Lower leg skin (tissue), 3 donors: ENCODE measurements around the gene NCAM1.

ENCODE experiments used
- POLR2A ChIP-seq, 2 donors: fragments of 450-650 bp; IDR thresholded peaks; one replicate each; pipeline ENCODE4 v1.6.1; 2016 to 2017; ENCODE audit warnings: antibody characterized with exemption in 2 of 2, mild to moderate bottlenecking in 1 of 2, moderate library complexity in 1 of 2
- TF ChIP-seq, protein P1 (sequence below), 3 donors: fragments of 450-650 bp; IDR thresholded peaks; one replicate each; pipeline ENCODE4 v1.5.1; 2016; ENCODE audit warnings: antibody characterized with exemption in 3 of 3, mild to moderate bottlenecking in 3 of 3, moderate library complexity in 2 of 3

DNA sequence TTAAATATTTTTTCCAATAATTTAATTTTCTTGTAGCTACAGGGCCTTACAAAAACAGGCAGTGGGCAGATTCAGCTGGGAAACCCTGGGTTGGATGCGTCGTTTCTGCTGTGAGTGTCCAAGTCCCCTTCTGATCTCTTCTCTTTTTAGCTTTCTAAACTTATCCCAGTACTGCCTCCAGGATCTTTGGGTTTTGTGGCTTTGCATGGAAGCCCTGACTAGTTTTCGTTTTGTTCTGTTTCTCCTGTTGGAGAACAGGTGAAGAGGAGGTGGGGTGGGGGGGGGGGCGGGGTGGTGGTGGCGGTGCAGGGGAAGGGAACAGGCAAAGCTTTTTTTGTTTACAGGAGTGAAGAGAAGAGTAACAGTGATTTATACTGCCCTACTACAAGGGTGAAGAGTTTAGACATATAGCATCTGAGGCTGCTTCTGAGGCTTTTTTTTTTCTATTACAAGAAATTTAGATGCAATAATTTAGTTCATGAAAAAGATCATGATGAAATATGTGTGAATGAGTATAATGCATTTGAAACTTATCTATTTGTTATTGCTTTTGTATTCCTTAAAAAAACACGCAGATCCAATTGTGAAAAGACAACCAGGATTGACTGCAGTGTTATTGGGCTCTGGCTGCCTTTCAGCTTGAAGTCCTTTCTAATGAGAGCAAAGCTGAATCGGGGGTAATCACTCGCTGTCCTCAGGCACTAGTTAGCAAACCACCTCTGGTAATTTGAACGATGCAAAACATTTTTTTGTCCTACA is 142.9 kb downstream of the NCAM1 start:
- TF ChIP-seq, protein P1, sequence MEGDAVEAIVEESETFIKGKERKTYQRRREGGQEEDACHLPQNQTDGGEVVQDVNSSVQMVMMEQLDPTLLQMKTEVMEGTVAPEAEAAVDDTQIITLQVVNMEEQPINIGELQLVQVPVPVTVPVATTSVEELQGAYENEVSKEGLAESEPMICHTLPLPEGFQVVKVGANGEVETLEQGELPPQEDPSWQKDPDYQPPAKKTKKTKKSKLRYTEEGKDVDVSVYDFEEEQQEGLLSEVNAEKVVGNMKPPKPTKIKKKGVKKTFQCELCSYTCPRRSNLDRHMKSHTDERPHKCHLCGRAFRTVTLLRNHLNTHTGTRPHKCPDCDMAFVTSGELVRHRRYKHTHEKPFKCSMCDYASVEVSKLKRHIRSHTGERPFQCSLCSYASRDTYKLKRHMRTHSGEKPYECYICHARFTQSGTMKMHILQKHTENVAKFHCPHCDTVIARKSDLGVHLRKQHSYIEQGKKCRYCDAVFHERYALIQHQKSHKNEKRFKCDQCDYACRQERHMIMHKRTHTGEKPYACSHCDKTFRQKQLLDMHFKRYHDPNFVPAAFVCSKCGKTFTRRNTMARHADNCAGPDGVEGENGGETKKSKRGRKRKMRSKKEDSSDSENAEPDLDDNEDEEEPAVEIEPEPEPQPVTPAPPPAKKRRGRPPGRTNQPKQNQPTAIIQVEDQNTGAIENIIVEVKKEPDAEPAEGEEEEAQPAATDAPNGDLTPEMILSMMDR (IDR thresholded peaks at IDR 0.05) = no peak
- no peak for TF ChIP-seq POLR2A (IDR thresholded peaks at IDR 0.05)
